Left lung (tissue), 10 donors: ENCODE results near the gene MAP3K21. TPM values are rescaled to one million over a fixed set of nuclear protein-coding genes. Genes with fewer than 3 reads are reported as not detected.

Experiments
- ATAC-seq: fragments of 200-7000 bp; cut with Tn5 transposase; one replicate; pipeline ENCODE4 v1.9.1; 2020; ENCODE audit warnings: moderate library complexity
- DNase-seq, 4 donors: peaks; one replicate each; pipeline ENCODE4 v3.0.0-alpha.2; 2013 to 2020
- H3K27ac ChIP-seq, 2 donors: fragments of 200-600 bp; sonication (generic) in 1 of 2; one replicate each; pipeline versions ENCODE4 v1.5.0 to v1.8.0; 2020 to 2021
- H3K27me3 ChIP-seq, 2 donors: fragments of 200-600 bp; sonication (generic) in 1 of 2; one replicate each; pipeline versions ENCODE4 v1.5.0 to v1.8.0; 2020 to 2021
- H3K36me3 ChIP-seq, 2 donors: fragments of 200-600 bp; sonication (generic) in 1 of 2; one replicate each; pipeline versions ENCODE4 v1.5.0 to v1.8.0; 2020 to 2021
- H3K4me1 ChIP-seq, 2 donors: fragments of 200-600 bp; one replicate each; pipeline ENCODE4 v1.8.0; 2021
- H3K4me3 ChIP-seq, 2 donors: fragments of 200-600 bp; sonication (generic) in 1 of 2; one replicate each; pipeline versions ENCODE4 v1.5.0 to v1.8.0; 2020 to 2021; ENCODE audit warnings: mild to moderate bottlenecking in 1 of 2
- H3K9me3 ChIP-seq, 2 donors: fragments of 200-600 bp; sonication (generic) in 1 of 2; one replicate each; pipeline versions ENCODE4 v1.5.0 to v1.8.0; 2020 to 2021
- intact Hi-C, 2 donors: fragments of 100-400 bp; cut with DNase I; formaldehyde crosslinking; loops; one replicate each; pipeline versions ENCODE4 v1.11.2 to v1.14.2; 2022
- polyA plus RNA-seq, 6 donors: library from polyadenylated mRNA; unstranded; fragments of 120-200 nt; gene quantifications; one replicate each; pipeline ENCODE4 v1.2.1, GENCODE V29; 2013; ENCODE audit not compliant: insufficient read length in 6 of 6
- total RNA-seq, 2 donors: library from RNA; stranded (reverse); fragmentation: NEBNext Ultra II Directional; extraction: Animal tissue kit (Norgen Biotek cat#: 25700); gene quantifications; one replicate each; pipeline ENCODE4 v1.2.1, GENCODE V29; 2021
- TF ChIP-seq, protein P1 (sequence below), 2 donors: fragments of 200-600 bp; sonication (generic) in 1 of 2; IDR thresholded peaks; one replicate each; pipeline versions ENCODE4 v1.5.0 to v1.8.0; 2021; ENCODE audit warnings: antibody characterized with exemption in 2 of 2
- donor health status: DM: no; HTN: yes; CAD: no.
- donor health status: DM: no; HTN: no; CAD: no.

Gene MAP3K21
- total and polyA plus RNA-seq, 8 donors, result 6.0 to 30.4 (median 24.1) TPM

DNA sequence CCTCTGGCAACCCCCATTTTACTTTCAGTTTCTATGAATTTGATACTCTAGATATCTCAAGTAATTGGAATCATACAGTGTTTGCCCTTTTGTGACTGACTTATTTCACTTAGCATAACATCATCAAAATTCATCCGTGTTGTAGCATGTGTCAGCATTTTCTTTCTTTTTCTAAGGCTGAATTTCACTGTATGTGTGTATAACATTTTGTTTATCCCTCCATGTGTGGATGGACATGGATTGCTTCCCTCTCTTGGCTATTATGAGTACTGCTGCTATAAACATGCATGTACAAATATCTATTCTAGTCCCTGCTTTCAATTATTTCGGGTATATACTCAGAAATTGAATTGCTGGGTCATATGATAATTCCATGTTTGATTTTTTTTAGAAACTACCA, 97.3 kb downstream of the MAP3K21 start:
- no peak for ATAC-seq
- DNase-seq, result no peak
- H3K36me3 ChIP-seq, result no peaks in the 10 kb centered on the region
- no peaks in the 10 kb centered on the region for H3K9me3 ChIP-seq
- intact Hi-C loops, result no loop called here
- TF ChIP-seq, protein P1, sequence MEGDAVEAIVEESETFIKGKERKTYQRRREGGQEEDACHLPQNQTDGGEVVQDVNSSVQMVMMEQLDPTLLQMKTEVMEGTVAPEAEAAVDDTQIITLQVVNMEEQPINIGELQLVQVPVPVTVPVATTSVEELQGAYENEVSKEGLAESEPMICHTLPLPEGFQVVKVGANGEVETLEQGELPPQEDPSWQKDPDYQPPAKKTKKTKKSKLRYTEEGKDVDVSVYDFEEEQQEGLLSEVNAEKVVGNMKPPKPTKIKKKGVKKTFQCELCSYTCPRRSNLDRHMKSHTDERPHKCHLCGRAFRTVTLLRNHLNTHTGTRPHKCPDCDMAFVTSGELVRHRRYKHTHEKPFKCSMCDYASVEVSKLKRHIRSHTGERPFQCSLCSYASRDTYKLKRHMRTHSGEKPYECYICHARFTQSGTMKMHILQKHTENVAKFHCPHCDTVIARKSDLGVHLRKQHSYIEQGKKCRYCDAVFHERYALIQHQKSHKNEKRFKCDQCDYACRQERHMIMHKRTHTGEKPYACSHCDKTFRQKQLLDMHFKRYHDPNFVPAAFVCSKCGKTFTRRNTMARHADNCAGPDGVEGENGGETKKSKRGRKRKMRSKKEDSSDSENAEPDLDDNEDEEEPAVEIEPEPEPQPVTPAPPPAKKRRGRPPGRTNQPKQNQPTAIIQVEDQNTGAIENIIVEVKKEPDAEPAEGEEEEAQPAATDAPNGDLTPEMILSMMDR (IDR thresholded peaks at IDR 0.05), result no peak
- H3K27ac ChIP-seq, result no peak overlapping the region
- no peaks in the 10 kb centered on the region for H3K4me1 ChIP-seq
- no peak overlapping the region for H3K4me3 ChIP-seq
- no peaks in the 10 kb centered on the region for H3K27me3 ChIP-seq

- H3K27me3 ChIP-seq, result no peaks in the 10 kb centered on the region
- no peaks in the 10 kb centered on the region for H3K9me3 ChIP-seq
- intact Hi-C loops, result no loop called here
- no peak for DNase-seq
- no peak overlapping the region for H3K4me3 ChIP-seq
- TF ChIP-seq, protein P1 (IDR thresholded peaks at IDR 0.05), result no peak
- H3K27ac ChIP-seq, result no peak overlapping the region
- no peak for ATAC-seq
- H3K4me1 ChIP-seq, result no peaks in the 10 kb centered on the region
- H3K36me3 ChIP-seq, result no peaks in the 10 kb centered on the region
Observed at GRCh38 chr1:233427907-233428306, 100.4 kb downstream of the MAP3K21 start.

GRCh38 chr1:233431753-233432403, 104.4 kb downstream of the MAP3K21 start:
- intact Hi-C loops, result no loop called here
- DNase-seq, result no peak
- H3K27ac ChIP-seq, result no peak overlapping the region

GRCh38 chr1:233432916-233433315, 105.4 kb downstream of the MAP3K21 start:
- Histone ChIP-seq H3K36me3 (no peaks in the 10 kb centered on the region), H3K4me3 (no peak overlapping the region), H3K27ac (no peak overlapping the region), H3K4me1 (no peaks in the 10 kb centered on the region), H3K27me3 (no peaks in the 10 kb centered on the region), H3K9me3 (no peaks in the 10 kb centered on the region)
- intact Hi-C loops, result no loop called here
- DNase-seq (no peak), ATAC-seq (no peak)
- TF ChIP-seq, protein P1 (IDR thresholded peaks at IDR 0.05), result no peak

More at GRCh38 chr1:233431753-233432403, 104.4 kb downstream of the MAP3K21 start:
- H3K27me3 ChIP-seq, result no peaks in the 10 kb centered on the region
- no peaks in the 10 kb centered on the region for H3K4me1 ChIP-seq
- TF ChIP-seq, protein P1 (IDR thresholded peaks at IDR 0.05), result no peak
- no peaks in the 10 kb centered on the region for H3K36me3 ChIP-seq
- H3K4me3 ChIP-seq, result no peak overlapping the region
- ATAC-seq, result no peak
- H3K9me3 ChIP-seq, result no peaks in the 10 kb centered on the region

- intact Hi-C loops, result no loop called here
- Histone ChIP-seq H3K36me3 (no peaks in the 10 kb centered on the region), H3K9me3 (no peaks in the 10 kb centered on the region), H3K4me1 (no peaks in the 10 kb centered on the region), H3K27ac (no peak overlapping the region), H3K4me3 (no peak overlapping the region), H3K27me3 (no peaks in the 10 kb centered on the region)
- TF ChIP-seq, protein P1 (IDR thresholded peaks at IDR 0.05), result no peak
- ATAC-seq, result no peak
- DNase-seq, result no peak
Observed at GRCh38 chr1:233433436-233434210, 106.1 kb downstream of the MAP3K21 start.
